Transverse colon (tissue), 4 donors: ENCODE data around the gene CHMP3. TPM values are rescaled to one million over a fixed set of nuclear protein-coding genes. Genes with fewer than 3 reads are reported as not detected.

Experiments
- DNase-seq: peaks from one replicate; pipeline ENCODE4 v3.0.0-alpha.2; 2019
- H3K27ac ChIP-seq, 4 donors: fragments of 200-600 bp; sonication (generic); 2 replicates each; pipeline ENCODE4 v1.5.1; 2016 to 2018; ENCODE audit warnings: inconsistent platforms in 4 of 4
- H3K27me3 ChIP-seq: fragments of 200-600 bp; sonication (generic); 2 replicates; pipeline ENCODE4 v1.5.1; 2017; ENCODE audit warnings: inconsistent platforms
- H3K36me3 ChIP-seq, 4 donors: fragments of 200-600 bp; sonication (generic); 2 replicates each; pipeline ENCODE4 v1.5.1; 2017 to 2019; ENCODE audit warnings: inconsistent platforms in 4 of 4
- H3K4me1 ChIP-seq, 4 donors: fragments of 200-600 bp; sonication (generic); 2 replicates each; pipeline ENCODE4 v1.5.1; 2017 to 2020; ENCODE audit warnings: inconsistent platforms in 4 of 4
- H3K4me3 ChIP-seq, 4 donors: fragments of 200-600 bp; sonication (generic); 1 replicate in 1 of 4; 2 replicates in 3 of 4; pipeline versions ENCODE4 v1.5.1 to v1.6.1; 2017 to 2019; ENCODE audit warnings: inconsistent platforms in 4 of 4
- H3K9me3 ChIP-seq, 2 donors: fragments of 200-600 bp; sonication (generic); 2 replicates each; pipeline ENCODE4 v1.5.1; 2017 to 2019; ENCODE audit warnings: inconsistent platforms in 2 of 2
- EP300 ChIP-seq: sonication (generic); formaldehyde crosslinking; IDR thresholded peaks from one replicate; pipeline ENCODE4 v1.6.1; 2017; ENCODE audit warnings: antibody characterized with exemption, low read depth
- POLR2A ChIP-seq: fragments of 450-650 bp; IDR thresholded peaks from one replicate; pipeline ENCODE4 v1.6.1; 2016; ENCODE audit warnings: antibody characterized with exemption, mild to moderate bottlenecking, moderate library complexity
- POLR2AphosphoS5 ChIP-seq, 3 donors: sonication (generic); formaldehyde crosslinking; IDR thresholded peaks; one replicate each; pipeline ENCODE4 v1.6.1; 2016; ENCODE audit warnings: antibody characterized with exemption in 3 of 3
- WGBS, 2 donors: methylation state at CpG; one replicate each; pipeline ENCODE4 v1.1.5; 2018; ENCODE audit warnings: low coverage in 1 of 2; 5-methylcytosine and 5-hydroxymethylcytosine counted together
- in situ Hi-C, 4 donors: fragments of 200-750 bp; cut with MboI; loops; one replicate each; pipeline versions ENCODE4 v1.15.0 to v1.15.1; 2017; ENCODE audit warnings: low sequenced_read_pairs in 3 of 4, low pct_ligation_motif_present in 1 of 4, low pct_unique_long_range_greater_than_20kb in 1 of 4
- intact Hi-C: fragments of 100-400 bp; cut with DNase I; formaldehyde crosslinking; loops from one replicate; pipeline ENCODE4 v1.15.1; 2023; ENCODE audit warnings: low total_unique reads
- total RNA-seq, 4 donors: library from RNA; depleted of rRNA; stranded (reverse); fragments of >200 nt; gene quantifications; one replicate each; pipeline ENCODE4 v1.1.0, GENCODE V29; 2016
- TF ChIP-seq, protein P1 (sequence below), 5 experiments: fragments of 200-600 bp in 3 of 5; fragments of 450-650 bp in 2 of 5; sonication (generic) in 3 of 5; IDR thresholded peaks; 1 replicate in 2 of 5; 2 replicates in 3 of 5; pipeline ENCODE4 v1.5.1; 2016 to 2017; ENCODE audit warnings: antibody characterized with exemption in 5 of 5, inconsistent platforms in 3 of 5, mild to moderate bottlenecking in 2 of 5, moderate library complexity in 1 of 5

CHMP3 gene
- total RNA-seq, 4 donors from 2014 or later = 83.8 to 200 (median 101) TPM

- Histone ChIP-seq H3K4me3 (no peak overlapping the region), H3K4me1 (peaks cover 0 to 11% (median 2%) of the 10 kb centered on the region in 4 donors), H3K36me3 (peaks cover 0 to 16% (median 5%) of the 10 kb centered on the region in 4 donors), H3K27ac (no peak overlapping the region), H3K27me3 (no peaks in the 10 kb centered on the region), H3K9me3 (no peaks in the 10 kb centered on the region)
- intact Hi-C loops (no loop called here), in situ Hi-C loops (no loop called here)
- 71 to 89% methylated on average over 2 of the region's 2 CpGs for WGBS, 2 donors
- TF ChIP-seq POLR2AphosphoS5 (IDR thresholded peaks at IDR 0.05) = no peak
- TF ChIP-seq EP300 = no peak
- no peak for TF ChIP-seq POLR2A
- TF ChIP-seq, protein P1, sequence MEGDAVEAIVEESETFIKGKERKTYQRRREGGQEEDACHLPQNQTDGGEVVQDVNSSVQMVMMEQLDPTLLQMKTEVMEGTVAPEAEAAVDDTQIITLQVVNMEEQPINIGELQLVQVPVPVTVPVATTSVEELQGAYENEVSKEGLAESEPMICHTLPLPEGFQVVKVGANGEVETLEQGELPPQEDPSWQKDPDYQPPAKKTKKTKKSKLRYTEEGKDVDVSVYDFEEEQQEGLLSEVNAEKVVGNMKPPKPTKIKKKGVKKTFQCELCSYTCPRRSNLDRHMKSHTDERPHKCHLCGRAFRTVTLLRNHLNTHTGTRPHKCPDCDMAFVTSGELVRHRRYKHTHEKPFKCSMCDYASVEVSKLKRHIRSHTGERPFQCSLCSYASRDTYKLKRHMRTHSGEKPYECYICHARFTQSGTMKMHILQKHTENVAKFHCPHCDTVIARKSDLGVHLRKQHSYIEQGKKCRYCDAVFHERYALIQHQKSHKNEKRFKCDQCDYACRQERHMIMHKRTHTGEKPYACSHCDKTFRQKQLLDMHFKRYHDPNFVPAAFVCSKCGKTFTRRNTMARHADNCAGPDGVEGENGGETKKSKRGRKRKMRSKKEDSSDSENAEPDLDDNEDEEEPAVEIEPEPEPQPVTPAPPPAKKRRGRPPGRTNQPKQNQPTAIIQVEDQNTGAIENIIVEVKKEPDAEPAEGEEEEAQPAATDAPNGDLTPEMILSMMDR (IDR thresholded peaks at IDR 0.05) = no peak
- DNase-seq = no peak
Observed at GRCh38 chr2:86522711-86523110, 40.5 kb downstream of the CHMP3 start.

DNA sequence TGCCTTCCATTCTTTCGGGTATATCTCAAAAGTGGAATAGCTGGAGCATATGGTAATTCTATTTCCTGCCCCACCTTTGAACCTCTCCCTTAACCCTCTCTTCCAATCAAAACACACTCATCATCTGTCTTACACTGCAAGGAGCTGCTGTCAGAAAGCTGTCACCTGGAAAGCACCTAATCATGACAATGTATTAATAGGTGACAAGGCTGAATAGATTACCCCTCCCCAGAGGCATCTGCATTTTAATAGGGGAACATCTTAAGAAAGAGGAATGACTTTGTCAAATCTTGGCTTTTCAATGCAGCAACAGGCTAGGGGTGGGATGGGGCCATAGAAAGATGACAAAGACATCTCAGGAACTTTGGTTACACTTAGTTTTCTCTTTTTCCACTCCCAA, 41.3 kb downstream of the CHMP3 start:
- peaks cover 0 to 8% (median 1%) of the 10 kb centered on the region in 4 donors for H3K36me3 ChIP-seq
- H3K4me3 ChIP-seq = no peak overlapping the region
- peaks cover 0 to 11% (median 2%) of the 10 kb centered on the region in 4 donors for H3K4me1 ChIP-seq
- no peak for DNase-seq
- 100% methylated on average over 1 of the region's 1 CpG for WGBS, 2 donors
- no peaks in the 10 kb centered on the region for H3K27me3 ChIP-seq
- no peaks in the 10 kb centered on the region for H3K9me3 ChIP-seq
- intact Hi-C loops = no loop called here
- in situ Hi-C loops = no loop called here
- TF ChIP-seq EP300 (no peak), POLR2AphosphoS5 (IDR thresholded peaks at IDR 0.05) (no peak), POLR2A (no peak)
- TF ChIP-seq, protein P1 (IDR thresholded peaks at IDR 0.05) = no peak
- no peak overlapping the region for H3K27ac ChIP-seq

GRCh38 chr2:86520153-86520552, 43.1 kb downstream of the CHMP3 start:
- DNase-seq = no peak
- no peaks in the 10 kb centered on the region for H3K36me3 ChIP-seq
- WGBS, 2 donors = 96 to 100% methylated on average over 1 of the region's 1 CpG
- H3K27ac ChIP-seq = no peak overlapping the region
- H3K27me3 ChIP-seq = no peaks in the 10 kb centered on the region
- no peak overlapping the region for H3K4me3 ChIP-seq
- H3K4me1 ChIP-seq = peaks cover 0 to 11% (median 2%) of the 10 kb centered on the region in 4 donors
- no peak for TF ChIP-seq POLR2AphosphoS5 (IDR thresholded peaks at IDR 0.05)
- TF ChIP-seq, protein P1 (IDR thresholded peaks at IDR 0.05) = no peak
- no peaks in the 10 kb centered on the region for H3K9me3 ChIP-seq
- in situ Hi-C loops (no loop called here), intact Hi-C loops (no loop called here)

DNA sequence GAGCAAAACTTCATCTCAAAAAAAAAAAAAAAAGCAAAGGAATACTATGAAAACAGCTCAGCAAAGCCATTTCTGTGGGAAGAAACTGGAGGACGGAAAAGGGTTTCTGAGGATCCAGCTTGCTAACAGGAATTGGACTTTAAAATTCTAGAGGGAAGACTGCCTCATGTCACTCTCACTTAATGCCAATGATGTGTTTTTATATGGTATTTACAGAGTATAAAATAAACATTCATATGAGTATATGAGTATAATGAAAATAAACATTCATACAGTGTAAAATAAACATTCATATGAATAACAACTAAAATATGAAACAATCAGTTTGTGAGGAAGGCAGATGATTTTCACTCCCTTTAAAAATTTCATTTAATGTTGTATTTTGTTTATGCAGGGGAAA, 43.9 kb downstream of the CHMP3 start:
- TF ChIP-seq EP300 (no peak), POLR2A (no peak), POLR2AphosphoS5 (IDR thresholded peaks at IDR 0.05) (no peak)
- TF ChIP-seq, protein P1 (IDR thresholded peaks at IDR 0.05) = no peak
- H3K4me1 ChIP-seq = peaks cover 0 to 11% (median 2%) of the 10 kb centered on the region in 4 donors
- H3K27me3 ChIP-seq = no peaks in the 10 kb centered on the region
- in situ Hi-C loops (no loop called here), intact Hi-C loops (no loop called here)
- WGBS, 2 donors = 85% methylated on average over 1 of the region's 1 CpG; no CpG with 5 or more reads in 1 of the 2 donors
- no peaks in the 10 kb centered on the region for H3K9me3 ChIP-seq
- DNase-seq = no peak
- H3K4me3 ChIP-seq = no peak overlapping the region
- H3K36me3 ChIP-seq = no peaks in the 10 kb centered on the region
- no peak overlapping the region for H3K27ac ChIP-seq
